Mesendoderm (in vitro differentiated cells): ENCODE data around the gene OLR1.

Experiments
- DNase-seq: peaks from one replicate; pipeline ENCODE4 v3.0.0; 2013
- H2AK5ac ChIP-seq: 2 replicates; pipeline ENCODE4 v1.6.1; 2013; ENCODE audit warnings: low read length, inconsistent platforms
- H2BK120ac ChIP-seq: 2 replicates; pipeline ENCODE4 v1.6.1; 2013; ENCODE audit warnings: low read depth, mild to moderate bottlenecking, low read length, moderate library complexity, mixed read lengths
- H2BK15ac ChIP-seq: replicated peaks from 2 replicates; pipeline ENCODE4 v1.6.1; 2013; ENCODE audit warnings: low read depth, mild to moderate bottlenecking, moderate library complexity
- H2BK5ac ChIP-seq: 2 replicates; pipeline ENCODE4 v1.6.1; 2013; ENCODE audit warnings: low read length, inconsistent platforms
- H3K18ac ChIP-seq: 2 replicates; pipeline ENCODE4 v1.6.1; 2013; ENCODE audit warnings: mild to moderate bottlenecking, low read length, mixed read lengths
- H3K23ac ChIP-seq: one replicate; pipeline ENCODE4 v1.6.1; 2013; ENCODE audit warnings: low read length
- H3K27ac ChIP-seq: 2 replicates; pipeline ENCODE4 v1.5.1; 2013; ENCODE audit warnings: low read depth, mild to moderate bottlenecking, inconsistent platforms, low read length, moderate library complexity
- H3K27me3 ChIP-seq: 2 replicates; pipeline ENCODE4 v1.6.1; 2013; ENCODE audit warnings: low read length, control low read depth, mild to moderate bottlenecking, inconsistent platforms; ENCODE audit not compliant: insufficient read depth, poor library complexity
- H3K36me3 ChIP-seq: 2 replicates; pipeline ENCODE4 v1.6.1; 2013; ENCODE audit warnings: low read length, inconsistent platforms; ENCODE audit not compliant: control insufficient read depth, insufficient read depth
- H3K4ac ChIP-seq: one replicate; pipeline ENCODE4 v1.6.1; 2013; ENCODE audit warnings: low read depth, mild to moderate bottlenecking, low read length, moderate library complexity
- H3K4me1 ChIP-seq: 2 replicates; pipeline ENCODE4 v1.6.1; 2013; ENCODE audit warnings: low read depth, low read length, inconsistent platforms; ENCODE audit not compliant: control insufficient read depth
- H3K4me2 ChIP-seq: 2 replicates; pipeline ENCODE4 v1.6.1; 2013; ENCODE audit warnings: low read length
- H3K4me3 ChIP-seq: 2 replicates; pipeline ENCODE4 v1.5.1; 2013; ENCODE audit warnings: mild to moderate bottlenecking, low read length
- H3K56ac ChIP-seq: one replicate; pipeline ENCODE4 v1.6.1; 2013; ENCODE audit warnings: low read length
- H3K79me1 ChIP-seq: 2 replicates; pipeline ENCODE4 v1.6.1; 2013; ENCODE audit warnings: low read length, inconsistent platforms
- H3K79me2 ChIP-seq: 2 replicates; pipeline ENCODE4 v1.6.1; 2013; ENCODE audit warnings: mild to moderate bottlenecking, low read length; ENCODE audit not compliant: control insufficient read depth, insufficient read depth
- H3K9ac ChIP-seq: 2 replicates; pipeline ENCODE4 v1.6.1; 2013; ENCODE audit warnings: low read length, inconsistent platforms
- H4K5ac ChIP-seq: one replicate; pipeline ENCODE4 v1.6.1; 2013; ENCODE audit warnings: low read length
- H4K8ac ChIP-seq: one replicate; pipeline ENCODE4 v1.6.1; 2013; ENCODE audit warnings: low read depth, mild to moderate bottlenecking, control low read depth, low read length, moderate library complexity
- WGBS: extraction: QIAGEN DNeasy Blood & Tissue Kit; methylation state at CpG from one replicate; pipeline ENCODE4 v1.1.7; 2013; ENCODE audit warnings: low lambda C conversion rate, missing lambda C conversion rate; ENCODE audit not compliant: insufficient coverage; ENCODE audit errors: extremely low coverage; 5-methylcytosine and 5-hydroxymethylcytosine counted together

The OLR1 gene

DNA sequence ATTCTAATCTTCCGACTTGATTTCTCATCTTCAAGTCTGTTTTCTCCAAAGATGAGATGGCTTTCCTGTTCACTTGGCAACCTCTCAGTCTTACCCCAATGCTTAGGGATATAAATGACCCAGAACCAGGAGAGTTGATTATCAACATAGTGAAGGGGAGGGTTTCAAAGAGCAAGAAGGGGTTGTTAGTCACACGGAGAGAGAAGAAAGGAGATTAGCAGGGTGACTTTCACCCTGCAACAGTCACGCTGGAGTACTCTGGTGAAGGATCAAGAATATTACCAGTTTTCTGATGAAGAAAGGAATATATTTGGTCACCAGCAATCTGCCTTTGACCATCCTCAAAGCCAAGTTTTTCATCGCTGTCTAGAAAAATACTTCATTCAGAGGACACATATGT, 6.9 kb upstream of the OLR1 start, which contains the start of gene TMEM52B:
Gene TMEM52B, plus strand, starts transcription at position 212 of the 400 bp plus-strand sequence. CDS start 543 bp downstream, outside the sequence.
- no CpG with 5 or more reads among the region's 4 CpGs for WGBS
- H3K4ac ChIP-seq = peak within 1 kb of the TSS; percentile 68
- no peak within 1 kb of the TSS for H3K9ac ChIP-seq
- no peak within 1 kb of the TSS for H2BK5ac ChIP-seq
- H3K27me3 ChIP-seq = no peaks in the 10 kb centered on the region
- no peak within 1 kb of the TSS for H3K4me3 ChIP-seq
- no peak within 1 kb of the TSS for H3K23ac ChIP-seq
- no peaks in the 10 kb centered on the region for H3K36me3 ChIP-seq
- no peaks in the 10 kb centered on the region for H3K79me1 ChIP-seq
- H3K18ac ChIP-seq = peak within 1 kb of the TSS; percentile 28
- H3K4me2 ChIP-seq = no peak within 1 kb of the TSS
- no peak for DNase-seq
- no peak within 1 kb of the TSS for H2AK5ac ChIP-seq
- H4K5ac ChIP-seq = no peak within 1 kb of the TSS
- no peak within 1 kb of the TSS for H2BK120ac ChIP-seq
- H3K27ac ChIP-seq = no peak within 1 kb of the TSS
- peaks cover 13% of the 10 kb centered on the region for H3K4me1 ChIP-seq
- H4K8ac ChIP-seq = peak within 1 kb of the TSS; percentile 28
- H3K79me2 ChIP-seq = no peaks in the 10 kb centered on the region
- H2BK15ac ChIP-seq = no peak within 1 kb of the TSS
- H3K56ac ChIP-seq = peak within 1 kb of the TSS; percentile 44

DNA sequence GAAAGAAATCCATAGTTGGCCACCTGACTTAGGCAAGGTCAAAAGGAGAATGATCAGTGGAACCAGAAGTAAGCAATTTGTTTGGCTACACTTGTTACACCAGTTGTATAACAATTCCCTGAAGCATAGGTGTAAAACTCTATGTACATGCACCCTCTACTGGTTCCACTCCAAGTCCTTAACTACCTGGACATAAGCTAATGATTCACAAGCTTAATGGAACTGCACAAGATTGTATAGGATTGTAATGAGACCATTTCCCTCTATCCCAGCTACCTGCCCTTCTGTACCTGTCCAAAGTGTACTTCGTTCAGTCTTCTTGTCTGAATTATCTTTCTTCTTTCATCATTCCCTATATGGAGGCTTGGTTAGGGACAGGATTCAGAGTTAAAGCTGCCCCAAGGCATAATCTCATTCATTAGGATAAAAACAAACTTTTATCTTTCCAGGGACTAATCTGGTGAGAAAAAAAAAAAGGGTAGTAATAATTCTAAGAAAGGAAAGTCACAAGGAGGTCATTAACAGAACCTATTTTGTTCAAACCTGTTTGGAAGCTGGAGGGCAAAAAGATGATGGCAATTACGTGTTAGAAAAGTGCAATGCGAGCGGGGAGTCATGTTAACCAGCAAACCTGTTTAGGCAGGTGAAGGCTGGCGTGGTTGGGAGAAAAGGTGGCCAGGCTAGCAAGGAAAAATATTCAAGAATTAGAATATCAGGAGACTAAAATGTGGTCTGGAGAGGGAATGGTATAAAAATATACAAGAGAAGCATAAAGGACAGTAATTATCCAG, 4.1 kb upstream of the OLR1 start:
- Histone ChIP-seq H2AK5ac (no peak overlapping the region), H3K4ac (peak overlapping the region; percentile 36), H3K18ac (no peak overlapping the region), H3K4me1 (peaks cover 13% of the 10 kb centered on the region), H3K4me3 (no peak overlapping the region), H3K23ac (no peak overlapping the region), H3K79me1 (no peaks in the 10 kb centered on the region), H2BK120ac (no peak overlapping the region), H2BK5ac (no peak overlapping the region), H3K36me3 (no peaks in the 10 kb centered on the region), H4K5ac (no peak overlapping the region), H3K9ac (no peak overlapping the region), H3K27ac (no peak overlapping the region), H3K27me3 (no peaks in the 10 kb centered on the region), H3K56ac (peak overlapping the region; percentile 57), H4K8ac (no peak overlapping the region), H3K79me2 (no peaks in the 10 kb centered on the region), H2BK15ac (no peak overlapping the region), H3K4me2 (no peak overlapping the region)
- no CpG with 5 or more reads among the region's 5 CpGs for WGBS
- DNase-seq = no peak

DNA sequence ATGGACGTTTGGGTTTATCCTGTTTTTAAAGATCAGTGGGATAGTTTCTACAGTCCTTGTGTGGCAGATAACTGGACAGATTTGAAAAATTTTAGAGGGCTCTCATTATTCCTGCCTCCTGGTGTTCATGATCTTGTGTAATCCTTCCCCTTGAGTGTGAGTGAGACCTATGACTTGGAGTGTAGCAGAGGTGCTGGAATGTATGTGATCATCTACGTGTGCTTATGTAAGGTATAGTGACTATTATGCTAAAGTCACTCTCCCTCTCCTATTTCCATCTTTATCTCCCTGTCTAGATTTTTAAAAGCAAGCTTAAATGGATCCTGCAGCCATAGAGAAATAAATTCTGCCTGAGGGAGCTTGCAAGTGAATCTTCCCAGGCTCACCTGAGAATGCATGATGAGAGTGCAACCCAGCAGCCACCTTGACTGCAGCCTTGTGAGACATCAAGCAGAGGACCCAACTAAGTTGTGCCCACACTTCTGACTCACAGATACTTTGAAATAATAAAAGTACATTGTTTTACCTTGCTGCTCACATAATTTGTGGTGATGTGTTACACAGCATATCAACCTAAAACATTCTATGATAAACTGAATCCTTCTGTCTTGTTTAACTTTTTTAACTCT, 3.2 kb upstream of the OLR1 start:
- H3K18ac ChIP-seq = no peak overlapping the region
- WGBS = no CpG with 5 or more reads among the region's 2 CpGs
- no peak overlapping the region for H3K4me2 ChIP-seq
- H2AK5ac ChIP-seq = no peak overlapping the region
- no peak overlapping the region for H4K8ac ChIP-seq
- H2BK5ac ChIP-seq = no peak overlapping the region
- DNase-seq = no peak
- no peak overlapping the region for H3K4ac ChIP-seq
- H3K79me2 ChIP-seq = no peaks in the 10 kb centered on the region
- no peak overlapping the region for H3K9ac ChIP-seq
- no peak overlapping the region for H3K56ac ChIP-seq
- no peak overlapping the region for H2BK15ac ChIP-seq
- H3K36me3 ChIP-seq = no peaks in the 10 kb centered on the region
- H3K27ac ChIP-seq = no peak overlapping the region
- H3K23ac ChIP-seq = no peak overlapping the region
- H3K4me3 ChIP-seq = no peak overlapping the region
- H2BK120ac ChIP-seq = no peak overlapping the region
- no peaks in the 10 kb centered on the region for H3K79me1 ChIP-seq
- H3K27me3 ChIP-seq = no peaks in the 10 kb centered on the region
- H4K5ac ChIP-seq = no peak overlapping the region
- peaks cover 13% of the 10 kb centered on the region for H3K4me1 ChIP-seq

DNA sequence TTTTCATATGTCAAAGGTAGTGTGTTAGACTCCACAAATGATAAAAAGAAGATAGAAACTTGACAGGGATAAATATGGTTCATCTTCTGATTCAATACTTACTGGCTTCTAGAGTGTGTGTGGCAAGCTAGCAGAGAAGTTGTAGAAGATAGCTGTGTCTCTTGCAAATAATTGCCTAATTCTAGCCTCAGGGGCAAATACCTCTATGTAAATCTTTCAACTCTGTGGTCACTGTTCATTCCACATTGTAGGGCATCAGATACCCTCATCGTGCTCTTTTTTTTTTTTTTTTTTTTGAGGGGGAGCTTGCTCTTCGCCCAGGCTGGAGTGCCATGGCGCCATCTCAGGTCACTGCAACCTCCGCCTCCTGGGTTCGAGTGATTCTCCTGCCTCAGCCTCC, 1.7 kb downstream of the OLR1 start:
- H2AK5ac ChIP-seq = no peak overlapping the region
- no peak overlapping the region for H4K5ac ChIP-seq
- DNase-seq = peak; percentile 77
- H3K9ac ChIP-seq = no peak overlapping the region
- H2BK15ac ChIP-seq = no peak overlapping the region
- H3K27ac ChIP-seq = no peak overlapping the region
- no peak overlapping the region for H4K8ac ChIP-seq
- H3K79me1 ChIP-seq = no peaks in the 10 kb centered on the region
- H3K18ac ChIP-seq = no peak overlapping the region
- H3K4me3 ChIP-seq = no peak overlapping the region
- H3K4me2 ChIP-seq = no peak overlapping the region
- no peaks in the 10 kb centered on the region for H3K36me3 ChIP-seq
- H3K79me2 ChIP-seq = no peaks in the 10 kb centered on the region
- H2BK120ac ChIP-seq = no peak overlapping the region
- H3K27me3 ChIP-seq = no peaks in the 10 kb centered on the region
- WGBS = no CpG with 5 or more reads among the region's 5 CpGs
- no peak overlapping the region for H3K56ac ChIP-seq
- peaks cover 3% of the 10 kb centered on the region for H3K4me1 ChIP-seq
- no peak overlapping the region for H3K23ac ChIP-seq
- no peak overlapping the region for H3K4ac ChIP-seq
- no peak overlapping the region for H2BK5ac ChIP-seq

DNA sequence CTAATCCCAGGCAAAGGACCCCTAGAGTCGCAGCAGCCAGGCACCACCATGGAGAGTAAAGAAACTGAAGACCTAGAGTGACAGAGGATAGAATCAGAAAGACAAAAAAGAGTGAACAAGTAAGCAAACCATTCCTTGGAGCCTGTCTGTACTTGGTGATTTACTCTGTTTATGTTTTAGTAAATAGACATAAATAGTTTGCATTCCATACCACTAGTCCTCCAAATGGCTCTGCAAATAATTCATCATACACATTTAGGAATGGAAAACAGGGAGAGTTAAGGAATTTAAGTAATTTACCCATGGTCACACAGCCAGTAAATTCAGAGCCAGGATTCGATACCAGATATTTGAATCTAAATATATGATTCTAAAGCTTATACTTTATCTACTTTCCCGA, 2.8 kb downstream of the OLR1 start:
- no peak overlapping the region for H3K56ac ChIP-seq
- H4K5ac ChIP-seq = no peak overlapping the region
- H3K18ac ChIP-seq = no peak overlapping the region
- no peak overlapping the region for H3K4me3 ChIP-seq
- no peaks in the 10 kb centered on the region for H3K79me2 ChIP-seq
- no peak overlapping the region for H2BK15ac ChIP-seq
- no peak overlapping the region for H4K8ac ChIP-seq
- H3K27me3 ChIP-seq = no peaks in the 10 kb centered on the region
- no peak overlapping the region for H3K27ac ChIP-seq
- H2AK5ac ChIP-seq = no peak overlapping the region
- no peak overlapping the region for H2BK5ac ChIP-seq
- no peaks in the 10 kb centered on the region for H3K79me1 ChIP-seq
- WGBS = no CpG with 5 or more reads among the region's 3 CpGs
- H3K4me1 ChIP-seq = peaks cover 3% of the 10 kb centered on the region
- H3K4ac ChIP-seq = no peak overlapping the region
- no peak overlapping the region for H3K9ac ChIP-seq
- no peaks in the 10 kb centered on the region for H3K36me3 ChIP-seq
- no peak for DNase-seq
- no peak overlapping the region for H3K23ac ChIP-seq
- H2BK120ac ChIP-seq = no peak overlapping the region
- H3K4me2 ChIP-seq = no peak overlapping the region
